ENCODE data around the gene DYSF. TPM values are rescaled to one million over a fixed set of nuclear protein-coding genes. Genes with fewer than 3 reads are reported as not detected.

DYSF gene
- total and polyA plus RNA-seq, 2 donors (not counting 1 experiment from before 2014, with no cell fraction given): 0.17 to 0.43 TPM

DNA sequence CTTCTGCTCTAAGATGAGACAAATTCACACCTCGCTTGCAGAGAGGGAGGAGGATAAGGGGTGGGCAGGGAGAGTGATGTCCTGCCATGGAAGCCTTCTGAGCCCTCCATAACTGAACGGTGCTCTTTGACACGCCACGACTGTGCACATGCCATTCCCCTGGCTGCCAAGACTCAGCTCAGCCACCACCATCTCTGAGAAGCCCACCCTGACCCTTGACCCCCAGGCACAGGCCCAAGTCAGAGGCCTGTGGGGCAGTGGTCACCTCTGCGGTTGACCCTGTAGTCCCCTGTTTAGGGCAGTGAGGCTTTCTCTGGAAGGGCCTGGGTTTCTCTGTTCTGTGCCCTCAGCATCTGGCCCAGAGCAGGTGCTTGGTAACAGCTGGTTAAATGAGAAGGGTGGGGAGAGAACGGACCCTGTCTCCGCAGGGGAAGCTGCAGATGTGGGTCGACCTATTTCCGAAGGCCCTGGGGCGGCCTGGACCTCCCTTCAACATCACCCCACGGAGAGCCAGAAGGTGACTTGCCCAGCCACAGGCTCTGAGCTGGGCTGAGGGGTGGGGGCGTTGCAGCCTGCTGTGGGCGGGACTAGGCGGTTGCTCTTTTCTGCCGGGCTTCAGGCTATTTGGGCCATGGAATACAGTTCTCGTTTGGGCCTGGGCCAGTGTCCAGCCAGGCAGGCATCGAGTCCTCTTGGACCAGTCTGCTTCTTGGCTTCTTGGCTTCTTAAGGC lies 215.1 kb downstream of the DYSF start:
- Histone ChIP-seq H3K9ac (ENCODE audit: low read length) (no peak overlapping the region), H3K27me3 (replicated peaks in 1 of 4; ENCODE audit: control extremely low read depth in 1 of 4, control insufficient read depth in 3 of 4, insufficient read depth in 4 of 4, low read length in 3 of 4) (no peaks in the 10 kb centered on the region), H3K79me2 (ENCODE audit: control insufficient read depth, insufficient read depth, low read length) (no peaks in the 10 kb centered on the region), H3K4me3 (ENCODE audit: control extremely low read depth in 1 of 5, extremely low read depth in 1 of 5, insufficient read depth in 1 of 5, low read depth in 2 of 5, low read length in 4 of 5) (no peak overlapping the region), H3K27ac (ENCODE audit: low read length in 2 of 2) (no peak overlapping the region), H2AFZ (ENCODE audit: insufficient read depth, low read depth, low read length, poor library complexity, severe bottlenecking) (no peak overlapping the region), H3K4me2 (replicated peaks; ENCODE audit: low read depth, low read length, poor library complexity, severe bottlenecking) (no peak overlapping the region), H3K9me3 (ENCODE audit: control extremely low read depth in 1 of 3, control insufficient read depth in 2 of 3, insufficient read depth in 1 of 3, low read length in 2 of 3) (peaks cover 0 to 15% (median 0%) of the 10 kb centered on the region in 3 donors), H3K36me3 (replicated peaks in 1 of 2; ENCODE audit: control extremely low read depth in 1 of 2, control insufficient read depth in 1 of 2, extremely low read depth in 1 of 2, insufficient read depth in 2 of 2, low read length in 1 of 2) (no peaks in the 10 kb centered on the region), H4K20me1 (ENCODE audit: control insufficient read depth, insufficient read depth, low read length, poor library complexity, severe bottlenecking) (no peaks in the 10 kb centered on the region), H3K4me1 (ENCODE audit: control insufficient read depth in 2 of 2, insufficient read depth in 2 of 2, low read length in 2 of 2) (no peaks in the 10 kb centered on the region)
- H3K9me3 Mint-ChIP-seq (ENCODE audit: insufficient read depth): no peaks in the 10 kb centered on the region
- ATAC-seq (ENCODE audit: low read depth): no peak
- no peak overlapping the region for H3K27ac Mint-ChIP-seq
- no peaks in the 10 kb centered on the region for H3K4me1 Mint-ChIP-seq
- intact Hi-C loops (cut with micrococcal nuclease): no loop called here
- H3K27me3 Mint-ChIP-seq: no peaks in the 10 kb centered on the region
- H3K4me3 Mint-ChIP-seq: no peak overlapping the region
- POLR2A ChIA-PET: no interaction called here
- no peak for DNase-seq
- no peak for TF ChIP-seq EZH2 (IDR thresholded peaks at IDR 0.05; ENCODE audit: borderline replicate concordance, insufficient read depth, low read depth, low read length, poor library complexity, severe bottlenecking)
- no peak for TF ChIP-seq CTCF (IDR thresholded peaks at IDR 0.05)
- CTCF ChIA-PET: no interaction called here
- WGBS (ENCODE audit: insufficient coverage): 90% methylated on average over 15 of the region's 17 CpGs

DNA sequence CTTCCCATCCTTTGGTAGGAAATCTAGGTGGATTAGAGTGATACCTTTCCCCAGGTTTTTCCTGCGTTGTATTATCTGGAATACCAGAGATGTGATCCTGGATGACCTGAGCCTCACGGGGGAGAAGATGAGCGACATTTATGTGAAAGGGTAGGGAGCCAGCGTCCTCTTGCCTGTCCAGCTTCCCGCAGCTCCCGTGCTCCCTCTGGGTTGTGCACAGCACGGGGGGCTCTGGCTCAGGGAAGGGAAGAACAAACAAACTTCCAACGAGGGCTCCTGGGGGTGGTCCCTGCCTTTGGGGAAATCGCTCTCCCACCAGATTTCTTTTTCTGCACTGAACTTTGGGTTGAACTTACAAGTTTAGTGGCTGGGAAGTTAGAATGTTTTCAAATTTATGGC lies 215.7 kb downstream of the DYSF start:
- no peak overlapping the region for H3K9ac ChIP-seq (ENCODE audit: low read length)
- TF ChIP-seq CTCF (IDR thresholded peaks at IDR 0.05) (no peak), EZH2 (IDR thresholded peaks at IDR 0.05; ENCODE audit: borderline replicate concordance, insufficient read depth, low read depth, low read length, poor library complexity, severe bottlenecking) (no peak)
- no peak overlapping the region for H3K4me3 Mint-ChIP-seq

More for the DNA sequence above, 215.7 kb downstream of the DYSF start:
- Histone ChIP-seq H3K36me3 (replicated peaks in 1 of 2; ENCODE audit: control extremely low read depth in 1 of 2, control insufficient read depth in 1 of 2, extremely low read depth in 1 of 2, insufficient read depth in 2 of 2, low read length in 1 of 2) (no peaks in the 10 kb centered on the region), H3K4me3 (ENCODE audit: control extremely low read depth in 1 of 5, extremely low read depth in 1 of 5, insufficient read depth in 1 of 5, low read depth in 2 of 5, low read length in 4 of 5) (no peak overlapping the region), H3K9me3 (ENCODE audit: control extremely low read depth in 1 of 3, control insufficient read depth in 2 of 3, insufficient read depth in 1 of 3, low read length in 2 of 3) (peaks cover 0 to 15% (median 0%) of the 10 kb centered on the region in 3 donors), H3K27ac (ENCODE audit: low read length in 2 of 2) (no peak overlapping the region), H3K27me3 (replicated peaks in 1 of 4; ENCODE audit: control extremely low read depth in 1 of 4, control insufficient read depth in 3 of 4, insufficient read depth in 4 of 4, low read length in 3 of 4) (no peaks in the 10 kb centered on the region), H3K79me2 (ENCODE audit: control insufficient read depth, insufficient read depth, low read length) (no peaks in the 10 kb centered on the region), H2AFZ (ENCODE audit: insufficient read depth, low read depth, low read length, poor library complexity, severe bottlenecking) (no peak overlapping the region), H3K4me2 (replicated peaks; ENCODE audit: low read depth, low read length, poor library complexity, severe bottlenecking) (no peak overlapping the region), H3K4me1 (ENCODE audit: control insufficient read depth in 2 of 2, insufficient read depth in 2 of 2, low read length in 2 of 2) (no peaks in the 10 kb centered on the region), H4K20me1 (ENCODE audit: control insufficient read depth, insufficient read depth, low read length, poor library complexity, severe bottlenecking) (no peaks in the 10 kb centered on the region)
- ATAC-seq (ENCODE audit: low read depth) (no peak), DNase-seq (no peak)
- H3K9me3 Mint-ChIP-seq (ENCODE audit: insufficient read depth): no peaks in the 10 kb centered on the region
- POLR2A ChIA-PET: no interaction called here
- no peaks in the 10 kb centered on the region for H3K4me1 Mint-ChIP-seq
- H3K27ac Mint-ChIP-seq: no peak overlapping the region
- no peaks in the 10 kb centered on the region for H3K27me3 Mint-ChIP-seq
- CTCF ChIA-PET: no interaction called here
- intact Hi-C loops (cut with micrococcal nuclease): no loop called here
- WGBS (ENCODE audit: insufficient coverage): 88% methylated on average over 9 of the region's 9 CpGs

All from B cell (primary cell).